Naive B cell (primary cell): ENCODE measurements around the gene ANAPC5. TPM values are rescaled to one million over a fixed set of nuclear protein-coding genes. Genes with fewer than 3 reads are reported as not detected.
"Not testable (repeated sequence)": the region's sequence is repeated elsewhere in the genome, so short reads cannot be mapped to it uniquely, and the experiment has no call there.

Experiments
- ATAC-seq, 2 donors: fragments of 150-1000 bp; cut with Tn5 transposase; 2 replicates each; pipeline ENCODE4 v1.10.0; 2021; ENCODE audit warnings: low read depth in 2 of 2, mild to moderate bottlenecking in 2 of 2, moderate library complexity in 2 of 2
- DNase-seq: peaks from one replicate; pipeline ENCODE4 v3.0.0; 2022
- H3K27ac Mint-ChIP-seq, 6 donors: one replicate each; pipeline ENCODE4 v1.8.0; 2020 to 2022; ENCODE audit warnings: mild to moderate bottlenecking in 6 of 6, mixed read lengths in 6 of 6, moderate library complexity in 5 of 6, inconsistent platforms in 2 of 6
- H3K27me3 Mint-ChIP-seq, 3 donors: one replicate each; pipeline ENCODE4 v1.8.0; 2021 to 2022; ENCODE audit warnings: mixed read lengths in 3 of 3, mild to moderate bottlenecking in 1 of 3
- H3K36me3 Mint-ChIP-seq, 2 donors: one replicate each; pipeline ENCODE4 v1.8.0; 2020 to 2022; ENCODE audit warnings: mixed read lengths in 2 of 2, inconsistent platforms in 1 of 2, mild to moderate bottlenecking in 1 of 2
- H3K4me1 Mint-ChIP-seq, 3 donors: one replicate each; pipeline ENCODE4 v1.8.0; 2020 to 2022; ENCODE audit warnings: mixed read lengths in 3 of 3, inconsistent platforms in 1 of 3, mild to moderate bottlenecking in 1 of 3, moderate library complexity in 1 of 3
- H3K4me3 Mint-ChIP-seq, 8 donors: one replicate each; pipeline ENCODE4 v1.8.0; 2020 to 2022; ENCODE audit warnings: mild to moderate bottlenecking in 8 of 8, mixed read lengths in 8 of 8, moderate library complexity in 8 of 8, inconsistent platforms in 2 of 8
- H3K9me3 Mint-ChIP-seq, 7 donors: one replicate each; pipeline ENCODE4 v1.8.0; 2020 to 2022; ENCODE audit warnings: mixed read lengths in 7 of 7, mild to moderate bottlenecking in 5 of 7, inconsistent platforms in 2 of 7, moderate library complexity in 1 of 7
- polyA plus RNA-seq, 6 donors: library from polyadenylated mRNA; unstranded; fragments of 300-500 nt; fragmentation: Illumina TruSeq; gene quantifications; one replicate each; pipeline ENCODE4 v1.2.3, GENCODE V29; 2021; ENCODE audit warnings: low read depth in 6 of 6

Gene ANAPC5
- polyA plus RNA-seq, 6 donors from 2014 or later = 79.7 to 172 (median 119) TPM

DNA sequence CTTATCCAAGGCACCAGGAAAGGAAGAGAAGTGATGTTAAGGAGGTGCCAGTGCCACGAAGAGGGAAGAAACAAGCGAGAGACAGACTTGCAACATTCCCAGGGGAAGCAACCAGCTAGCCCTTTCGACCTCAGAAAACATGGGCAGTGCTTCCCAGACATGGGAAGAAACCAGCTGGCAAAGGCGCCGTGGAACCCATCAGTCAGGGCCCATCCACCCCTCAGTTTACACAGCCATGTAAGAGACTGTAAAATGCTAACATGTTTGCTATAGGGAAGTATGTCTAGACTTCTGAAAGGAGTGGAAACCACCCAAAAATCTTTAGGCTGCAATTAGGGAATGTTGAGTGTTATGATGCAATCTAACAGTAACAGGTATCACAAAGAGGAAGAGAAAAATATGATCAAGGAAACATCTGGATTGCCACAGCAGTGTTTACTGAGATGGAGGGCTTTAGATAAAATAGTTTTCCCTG, 26.3 kb downstream of the ANAPC5 start:
- H3K27me3 Mint-ChIP-seq = no peaks in the 10 kb centered on the region
- ATAC-seq (no peak), DNase-seq (no peak)
- no peaks in the 10 kb centered on the region for H3K9me3 Mint-ChIP-seq
- H3K4me3 Mint-ChIP-seq = no peak overlapping the region
- peak overlapping the region in 2 of 6 donors; percentile 72 to 95 for H3K27ac Mint-ChIP-seq
- H3K4me1 Mint-ChIP-seq = no peaks in the 10 kb centered on the region
- H3K36me3 Mint-ChIP-seq = peaks cover 13 to 26% of the 10 kb centered on the region in 2 donors

- no peaks in the 10 kb centered on the region for H3K9me3 Mint-ChIP-seq
- peaks cover 13 to 15% of the 10 kb centered on the region in 2 donors for H3K36me3 Mint-ChIP-seq
- no peak overlapping the region for H3K4me3 Mint-ChIP-seq
- ATAC-seq (no peak), DNase-seq (no peak)
- no peaks in the 10 kb centered on the region for H3K27me3 Mint-ChIP-seq
- H3K27ac Mint-ChIP-seq = peak overlapping the region in 2 of 6 donors; percentile 15 to 28
- no peaks in the 10 kb centered on the region for H3K4me1 Mint-ChIP-seq
Measured at GRCh38 chr12:121323908-121324307, 28.3 kb downstream of the ANAPC5 start.

GRCh38 chr12:121318121-121318520, 34.1 kb downstream of the ANAPC5 start:
- DNase-seq (no peak), ATAC-seq (no peak)
- no peaks in the 10 kb centered on the region for H3K9me3 Mint-ChIP-seq
- no peak overlapping the region for H3K4me3 Mint-ChIP-seq
- H3K27me3 Mint-ChIP-seq = no peaks in the 10 kb centered on the region
- H3K36me3 Mint-ChIP-seq = peaks cover 0 to 8% of the 10 kb centered on the region in 2 donors
- H3K4me1 Mint-ChIP-seq = peaks cover 0 to 4% (median 0%) of the 10 kb centered on the region in 3 donors
- H3K27ac Mint-ChIP-seq = peak overlapping the region in 2 of 6 donors; percentile 49 to 54

DNA sequence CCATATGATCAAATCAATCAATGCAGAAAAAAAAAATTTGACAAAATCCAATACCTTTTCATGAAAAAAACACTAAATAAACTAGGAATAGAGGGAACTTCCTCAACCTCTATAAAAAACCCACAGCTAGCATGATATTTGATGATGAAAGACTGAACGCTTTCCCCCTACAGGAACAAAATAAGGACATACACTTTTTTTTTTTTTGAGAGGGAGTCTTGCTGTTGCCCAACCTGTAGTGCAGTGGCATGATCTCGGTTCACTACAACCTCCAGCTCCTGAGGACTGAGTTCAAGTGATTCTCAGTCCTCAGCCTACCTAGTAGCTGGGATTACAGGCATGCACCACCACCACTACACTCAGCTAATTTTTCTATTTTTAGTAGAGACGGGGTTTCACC, 37.8 kb downstream of the ANAPC5 start:
- peaks cover 5 to 24% (median 9%) of the 10 kb centered on the region in 3 donors for H3K4me1 Mint-ChIP-seq
- H3K4me3 Mint-ChIP-seq = no peak overlapping the region
- H3K36me3 Mint-ChIP-seq = peaks cover 9 to 16% of the 10 kb centered on the region in 2 donors

GRCh38 chr12:121310231-121310630, 42.0 kb downstream of the ANAPC5 start:
- peak overlapping the region in 2 of 6 donors; percentile 22 to 84 for H3K27ac Mint-ChIP-seq
- H3K4me3 Mint-ChIP-seq, H3K9me3 Mint-ChIP-seq, DNase-seq, H3K27me3 Mint-ChIP-seq, ATAC-seq: not testable (repeated sequence)
- H3K36me3 Mint-ChIP-seq = peaks cover 16 to 18% of the 10 kb centered on the region in 2 donors
- peaks cover 8 to 33% (median 11%) of the 10 kb centered on the region in 3 donors for H3K4me1 Mint-ChIP-seq

More for the DNA sequence above, 37.8 kb downstream of the ANAPC5 start:
- Mint-ChIP-seq H3K27me3 (no peaks in the 10 kb centered on the region), H3K9me3 (no peaks in the 10 kb centered on the region), H3K27ac (no peak overlapping the region)
- ATAC-seq (no peak), DNase-seq (no peak)

DNA sequence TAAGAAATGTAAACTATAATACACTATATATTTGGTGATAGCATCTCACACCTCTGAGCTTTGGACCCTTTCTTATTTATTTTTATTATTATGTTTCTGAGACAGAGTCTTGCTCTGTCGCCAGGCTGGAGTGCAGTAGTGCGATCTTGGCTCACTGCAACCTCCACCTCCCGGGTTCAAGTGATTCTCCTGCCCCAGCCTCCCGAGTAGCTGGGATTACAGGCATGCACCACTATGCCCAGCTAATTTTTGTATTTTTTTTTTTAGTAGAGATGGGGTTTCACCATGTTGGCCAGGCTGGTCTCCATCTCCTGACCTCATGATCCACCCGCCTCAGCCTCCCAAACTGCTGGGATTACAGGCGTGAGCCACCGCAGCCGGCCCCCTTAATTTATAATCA, 44.8 kb downstream of the ANAPC5 start:
- not testable (repeated sequence) for DNase-seq, ATAC-seq, H3K4me3 Mint-ChIP-seq, H3K9me3 Mint-ChIP-seq, H3K27me3 Mint-ChIP-seq
- H3K27ac Mint-ChIP-seq = peak overlapping the region in 1 of 6 donors; percentile 34
- H3K36me3 Mint-ChIP-seq = peaks cover 16 to 18% of the 10 kb centered on the region in 2 donors
- peaks cover 13 to 40% (median 21%) of the 10 kb centered on the region in 3 donors for H3K4me1 Mint-ChIP-seq

DNA sequence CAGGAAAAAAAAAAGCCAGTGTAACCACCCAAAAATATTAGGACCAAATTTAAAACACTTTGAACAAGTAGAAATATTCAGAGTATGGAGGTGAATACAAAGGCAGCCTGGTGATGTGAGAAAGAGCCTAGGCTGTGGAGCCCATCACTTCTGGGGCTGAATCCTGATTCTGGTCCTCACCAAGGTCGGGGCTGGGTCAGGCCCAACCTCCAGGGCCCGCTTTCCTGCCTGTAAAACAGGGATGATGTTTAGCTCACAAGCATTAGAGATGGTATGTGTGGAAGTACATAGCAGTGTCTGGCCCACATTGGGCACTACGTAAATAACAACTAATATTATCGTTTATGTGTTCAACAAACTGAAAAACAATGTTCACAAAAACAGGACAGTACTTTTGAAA, 47.9 kb downstream of the ANAPC5 start:
- Mint-ChIP-seq H3K27ac (no peak overlapping the region), H3K27me3 (no peaks in the 10 kb centered on the region), H3K4me3 (no peak overlapping the region), H3K4me1 (peaks cover 4 to 20% (median 15%) of the 10 kb centered on the region in 3 donors), H3K9me3 (no peaks in the 10 kb centered on the region), H3K36me3 (peaks cover 7 to 10% of the 10 kb centered on the region in 2 donors)
- DNase-seq = no peak
- no peak for ATAC-seq

GRCh38 chr12:121301876-121302275, 50.3 kb downstream of the ANAPC5 start:
- peaks cover 8 to 31% (median 21%) of the 10 kb centered on the region in 3 donors for H3K4me1 Mint-ChIP-seq
- no peak overlapping the region for H3K4me3 Mint-ChIP-seq
- no peaks in the 10 kb centered on the region for H3K27me3 Mint-ChIP-seq
- no peaks in the 10 kb centered on the region for H3K36me3 Mint-ChIP-seq
- no peaks in the 10 kb centered on the region for H3K9me3 Mint-ChIP-seq
- ATAC-seq (no peak), DNase-seq (no peak)
- peak overlapping the region in 2 of 6 donors; percentile 21 to 36 for H3K27ac Mint-ChIP-seq

DNA sequence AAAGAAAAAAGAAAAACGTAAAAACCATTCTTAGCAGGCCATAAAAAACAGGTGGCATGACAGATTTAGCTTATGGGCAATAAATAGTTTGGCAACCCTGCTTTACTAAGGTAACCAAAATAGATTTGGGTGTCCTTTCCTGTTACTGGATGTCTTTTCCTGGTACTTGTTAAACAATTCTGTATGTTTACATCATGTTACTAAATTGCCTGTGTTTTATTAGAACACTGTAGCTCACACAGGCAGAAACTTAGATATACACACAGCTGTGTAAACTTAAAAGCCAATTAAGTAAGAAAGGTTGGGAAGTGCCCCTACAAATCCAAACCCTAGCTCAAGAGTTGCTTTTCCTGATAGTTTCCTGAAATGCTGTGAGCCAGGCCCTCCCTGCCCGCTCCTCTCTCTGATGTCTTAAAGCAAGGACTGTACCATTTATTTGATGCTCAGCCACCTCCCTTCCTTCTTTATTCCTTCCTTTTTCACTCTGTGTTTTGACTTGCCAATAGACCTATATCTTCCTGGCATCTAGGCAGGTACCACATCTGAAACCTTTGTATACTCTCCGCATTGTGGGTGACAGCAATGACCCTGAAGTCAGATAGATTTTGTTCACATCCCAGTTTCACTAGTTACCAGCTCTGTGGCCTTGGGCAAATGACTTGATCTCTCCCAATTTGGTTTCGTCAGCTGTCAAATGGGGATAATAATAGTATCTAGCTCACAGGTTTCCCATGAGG, 52.0 kb downstream of the ANAPC5 start:
- peaks cover 13 to 26% (median 23%) of the 10 kb centered on the region in 3 donors for H3K4me1 Mint-ChIP-seq
- H3K36me3 Mint-ChIP-seq = no peaks in the 10 kb centered on the region
- ATAC-seq (no peak), DNase-seq (no peak)
- no peaks in the 10 kb centered on the region for H3K27me3 Mint-ChIP-seq
- peak overlapping the region in 2 of 8 donors; percentile 44 for H3K4me3 Mint-ChIP-seq
- H3K9me3 Mint-ChIP-seq = no peaks in the 10 kb centered on the region
- H3K27ac Mint-ChIP-seq = peak overlapping the region in 2 of 6 donors; percentile 49 to 72

DNA sequence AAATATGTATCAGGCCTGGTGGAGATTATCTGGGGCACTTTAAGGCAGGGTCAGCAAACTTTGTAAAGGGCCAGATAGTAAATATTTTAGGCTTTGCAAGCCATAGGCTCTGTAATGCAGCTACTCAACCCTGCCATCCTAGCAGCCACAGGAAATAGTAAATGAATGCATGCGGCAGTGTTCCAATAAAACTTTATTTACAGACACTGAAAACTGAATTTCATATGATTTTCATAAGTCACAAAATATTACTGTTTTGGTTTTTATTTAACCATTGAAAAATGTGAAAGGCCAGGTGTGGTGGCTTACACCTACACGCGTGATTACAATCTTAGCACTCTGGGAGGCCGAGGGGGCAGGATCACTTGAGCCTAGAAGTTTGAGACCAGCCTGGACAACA, 52.5 kb downstream of the ANAPC5 start:
- H3K27ac Mint-ChIP-seq = peak overlapping the region in 2 of 6 donors; percentile 49 to 72

GRCh38 chr12:121298411-121298810, 53.8 kb downstream of the ANAPC5 start:
- H3K36me3 Mint-ChIP-seq, ATAC-seq, H3K9me3 Mint-ChIP-seq, H3K27me3 Mint-ChIP-seq, DNase-seq: not testable (repeated sequence)
- Mint-ChIP-seq H3K4me1 (peaks cover 12 to 22% (median 17%) of the 10 kb centered on the region in 3 donors), H3K27ac (peak overlapping the region in 1 of 6 donors; percentile 76), H3K4me3 (peak overlapping the region in 7 of 8 donors; percentile 84 to 93 (median 89))

More for the DNA sequence above, 52.5 kb downstream of the ANAPC5 start:
- Mint-ChIP-seq H3K36me3 (no peaks in the 10 kb centered on the region), H3K27me3 (no peaks in the 10 kb centered on the region), H3K9me3 (no peaks in the 10 kb centered on the region), H3K4me1 (peaks cover 12 to 24% (median 23%) of the 10 kb centered on the region in 3 donors), H3K4me3 (peak overlapping the region in 2 of 8 donors; percentile 44)
- DNase-seq (no peak), ATAC-seq (no peak)

- Mint-ChIP-seq H3K27me3 (no peaks in the 10 kb centered on the region), H3K36me3 (no peaks in the 10 kb centered on the region), H3K27ac (peak overlapping the region in 5 of 6 donors; percentile 47 to 88 (median 83)), H3K9me3 (no peaks in the 10 kb centered on the region), H3K4me3 (peak overlapping the region; percentile 84 to 93 (median 90)), H3K4me1 (peaks cover 12 to 22% (median 17%) of the 10 kb centered on the region in 3 donors)
- no peak for ATAC-seq
- no peak for DNase-seq
Measured at GRCh38 chr12:121297435-121297991, 54.7 kb downstream of the ANAPC5 start.

DNA sequence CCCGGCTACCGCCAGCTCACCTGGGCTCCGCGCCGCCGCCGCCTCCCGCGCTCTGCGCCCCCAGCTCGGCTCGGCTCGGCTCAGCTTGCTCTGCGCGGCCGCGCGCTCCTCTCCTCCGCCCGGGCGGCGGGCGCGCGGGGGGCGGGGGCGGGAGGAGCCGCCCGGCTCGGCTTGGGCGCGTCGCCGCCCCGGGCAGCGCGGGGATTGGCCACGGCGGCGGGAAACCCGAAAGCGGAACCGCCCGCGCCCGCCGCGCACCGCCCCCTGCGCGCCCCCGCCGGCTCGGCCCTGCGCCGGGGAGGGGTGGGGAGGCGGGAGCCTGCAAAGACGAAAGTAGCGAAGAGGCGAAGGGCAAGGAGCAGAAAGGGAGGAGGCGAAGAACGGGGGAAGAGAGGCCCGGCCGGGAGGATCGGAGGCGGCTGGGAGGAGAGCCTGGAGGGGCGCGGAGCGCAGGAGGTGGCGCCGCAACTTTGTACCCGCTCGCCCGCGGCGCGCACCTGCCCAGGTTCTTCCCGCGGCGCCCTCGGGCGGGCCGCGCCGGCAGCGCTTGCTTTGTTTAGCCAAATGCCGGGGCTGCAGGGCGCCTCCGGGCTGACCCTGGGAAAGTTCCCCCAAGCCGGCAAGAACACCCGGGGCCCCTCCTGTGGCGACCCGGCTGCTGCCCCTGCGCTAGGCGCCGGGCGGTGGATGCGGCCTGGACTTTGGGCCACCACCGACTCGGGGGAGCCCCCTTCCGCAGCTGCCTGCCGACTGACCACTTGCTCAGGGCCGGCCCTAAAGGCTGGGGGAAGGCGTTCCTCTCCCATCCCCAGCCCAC, 55.4 kb downstream of the ANAPC5 start, which contains the start of gene CAMKK2:
Gene CAMKK2 (minus strand): TSS at position 92 of the 817 bp plus-strand sequence. CDS start 22,183 bp downstream, outside the sequence.
- Mint-ChIP-seq H3K36me3 (no peaks in the 10 kb centered on the region), H3K27ac (peak within 1 kb of the TSS; percentile 18 to 88 (median 82)), H3K4me1 (peaks cover 12 to 22% (median 17%) of the 10 kb centered on the region in 3 donors), H3K27me3 (no peaks in the 10 kb centered on the region), H3K9me3 (no peaks in the 10 kb centered on the region), H3K4me3 (peak within 1 kb of the TSS; percentile 84 to 94 (median 90))
- ATAC-seq (peak; percentile 88), DNase-seq (peak; percentile 92)
